GM23338 (cell line): ENCODE measurements around the gene MAP3K5.

Experiments used
- CREB1 ChIP-seq: fragments of 250-450 bp; sonication (Bioruptor Pico); IDR thresholded peaks from 2 replicates; pipeline ENCODE4 v1.5.0; 2020; ENCODE audit warnings: low read depth, mild to moderate bottlenecking, moderate library complexity
- EZH2 ChIP-seq: fragments of 200-600 bp; sonication (generic); IDR thresholded peaks from one replicate; pipeline ENCODE4 v1.8.0; 2017; ENCODE audit warnings: antibody characterized with exemption, mild to moderate bottlenecking, low read depth; ENCODE audit not compliant: unreplicated experiment
- EZH2phosphoT487 ChIP-seq: fragments of 200-600 bp; sonication (generic); IDR thresholded peaks from one replicate; pipeline ENCODE4 v1.8.1; 2018; ENCODE audit warnings: antibody characterized with exemption; ENCODE audit not compliant: unreplicated experiment
- POLR2AphosphoS5 ChIP-seq: IDR thresholded peaks from 2 replicates; pipeline ENCODE4 v1.6.1; 2016; ENCODE audit warnings: antibody characterized with exemption, low read depth
- STAT1 ChIP-seq: IDR thresholded peaks from one replicate; pipeline ENCODE4 v1.6.1; 2016; ENCODE audit warnings: antibody characterized with exemption; ENCODE audit not compliant: unreplicated experiment
- TF ChIP-seq, protein P1 (sequence below), 2 experiments: fragments of 200-600 bp in 1 of 2; sonication (generic) in 1 of 2; conservative IDR thresholded peaks; 2 replicates each; pipeline versions ENCODE4 v1.5.1 to v1.6.1; 2016 to 2017; ENCODE audit warnings: antibody characterized with exemption in 2 of 2, low read depth in 2 of 2, mild to moderate bottlenecking in 2 of 2, moderate library complexity in 1 of 2
- TF ChIP-seq, protein P2 (sequence below): IDR thresholded peaks from one replicate; pipeline ENCODE4 v1.6.1; 2018; ENCODE audit warnings: antibody characterized with exemption; ENCODE audit not compliant: unreplicated experiment
- TF ChIP-seq, protein P3 (sequence below): fragments of 250-450 bp; sonication (Bioruptor Pico); IDR thresholded peaks from 2 replicates; pipeline ENCODE4 v1.5.0; 2020; ENCODE audit warnings: mild to moderate bottlenecking, moderate library complexity
- TF ChIP-seq, protein P4 (sequence below): IDR thresholded peaks from 2 replicates; pipeline ENCODE4 v1.6.1; 2016; ENCODE audit warnings: antibody characterized with exemption

DNA sequence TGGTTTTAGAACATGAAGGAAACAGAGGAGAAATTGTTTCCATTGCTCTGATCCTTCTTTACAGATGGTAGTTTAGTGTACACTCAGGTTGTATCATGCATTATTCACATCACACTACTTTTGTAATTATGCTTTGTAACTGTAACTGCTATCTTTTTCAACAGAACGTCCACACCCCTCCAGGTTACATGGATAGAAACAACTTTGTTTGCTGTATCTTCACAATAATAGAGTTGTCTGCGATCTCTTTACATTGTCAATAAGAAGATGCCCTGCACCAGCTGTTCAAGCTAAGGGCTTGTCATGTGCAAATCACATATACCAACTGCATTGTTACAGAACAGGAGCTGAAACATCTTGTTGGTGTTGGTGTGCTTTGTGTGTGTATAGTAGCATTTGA, 174.2 kb downstream of the MAP3K5 start:
- no peak for TF ChIP-seq EZH2
- no peak for TF ChIP-seq POLR2AphosphoS5
- TF ChIP-seq, protein P1, sequence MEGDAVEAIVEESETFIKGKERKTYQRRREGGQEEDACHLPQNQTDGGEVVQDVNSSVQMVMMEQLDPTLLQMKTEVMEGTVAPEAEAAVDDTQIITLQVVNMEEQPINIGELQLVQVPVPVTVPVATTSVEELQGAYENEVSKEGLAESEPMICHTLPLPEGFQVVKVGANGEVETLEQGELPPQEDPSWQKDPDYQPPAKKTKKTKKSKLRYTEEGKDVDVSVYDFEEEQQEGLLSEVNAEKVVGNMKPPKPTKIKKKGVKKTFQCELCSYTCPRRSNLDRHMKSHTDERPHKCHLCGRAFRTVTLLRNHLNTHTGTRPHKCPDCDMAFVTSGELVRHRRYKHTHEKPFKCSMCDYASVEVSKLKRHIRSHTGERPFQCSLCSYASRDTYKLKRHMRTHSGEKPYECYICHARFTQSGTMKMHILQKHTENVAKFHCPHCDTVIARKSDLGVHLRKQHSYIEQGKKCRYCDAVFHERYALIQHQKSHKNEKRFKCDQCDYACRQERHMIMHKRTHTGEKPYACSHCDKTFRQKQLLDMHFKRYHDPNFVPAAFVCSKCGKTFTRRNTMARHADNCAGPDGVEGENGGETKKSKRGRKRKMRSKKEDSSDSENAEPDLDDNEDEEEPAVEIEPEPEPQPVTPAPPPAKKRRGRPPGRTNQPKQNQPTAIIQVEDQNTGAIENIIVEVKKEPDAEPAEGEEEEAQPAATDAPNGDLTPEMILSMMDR (conservative IDR thresholded peaks at IDR 0.05; ENCODE audit: low read depth in 2 of 2): no peak
- no peak for TF ChIP-seq EZH2phosphoT487
- TF ChIP-seq, protein P2, sequence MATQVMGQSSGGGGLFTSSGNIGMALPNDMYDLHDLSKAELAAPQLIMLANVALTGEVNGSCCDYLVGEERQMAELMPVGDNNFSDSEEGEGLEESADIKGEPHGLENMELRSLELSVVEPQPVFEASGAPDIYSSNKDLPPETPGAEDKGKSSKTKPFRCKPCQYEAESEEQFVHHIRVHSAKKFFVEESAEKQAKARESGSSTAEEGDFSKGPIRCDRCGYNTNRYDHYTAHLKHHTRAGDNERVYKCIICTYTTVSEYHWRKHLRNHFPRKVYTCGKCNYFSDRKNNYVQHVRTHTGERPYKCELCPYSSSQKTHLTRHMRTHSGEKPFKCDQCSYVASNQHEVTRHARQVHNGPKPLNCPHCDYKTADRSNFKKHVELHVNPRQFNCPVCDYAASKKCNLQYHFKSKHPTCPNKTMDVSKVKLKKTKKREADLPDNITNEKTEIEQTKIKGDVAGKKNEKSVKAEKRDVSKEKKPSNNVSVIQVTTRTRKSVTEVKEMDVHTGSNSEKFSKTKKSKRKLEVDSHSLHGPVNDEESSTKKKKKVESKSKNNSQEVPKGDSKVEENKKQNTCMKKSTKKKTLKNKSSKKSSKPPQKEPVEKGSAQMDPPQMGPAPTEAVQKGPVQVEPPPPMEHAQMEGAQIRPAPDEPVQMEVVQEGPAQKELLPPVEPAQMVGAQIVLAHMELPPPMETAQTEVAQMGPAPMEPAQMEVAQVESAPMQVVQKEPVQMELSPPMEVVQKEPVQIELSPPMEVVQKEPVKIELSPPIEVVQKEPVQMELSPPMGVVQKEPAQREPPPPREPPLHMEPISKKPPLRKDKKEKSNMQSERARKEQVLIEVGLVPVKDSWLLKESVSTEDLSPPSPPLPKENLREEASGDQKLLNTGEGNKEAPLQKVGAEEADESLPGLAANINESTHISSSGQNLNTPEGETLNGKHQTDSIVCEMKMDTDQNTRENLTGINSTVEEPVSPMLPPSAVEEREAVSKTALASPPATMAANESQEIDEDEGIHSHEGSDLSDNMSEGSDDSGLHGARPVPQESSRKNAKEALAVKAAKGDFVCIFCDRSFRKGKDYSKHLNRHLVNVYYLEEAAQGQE: no peak
- no peak for TF ChIP-seq CREB1 (CRISPR knock-in tag)
- TF ChIP-seq STAT1: no peak
- TF ChIP-seq, protein P3, sequence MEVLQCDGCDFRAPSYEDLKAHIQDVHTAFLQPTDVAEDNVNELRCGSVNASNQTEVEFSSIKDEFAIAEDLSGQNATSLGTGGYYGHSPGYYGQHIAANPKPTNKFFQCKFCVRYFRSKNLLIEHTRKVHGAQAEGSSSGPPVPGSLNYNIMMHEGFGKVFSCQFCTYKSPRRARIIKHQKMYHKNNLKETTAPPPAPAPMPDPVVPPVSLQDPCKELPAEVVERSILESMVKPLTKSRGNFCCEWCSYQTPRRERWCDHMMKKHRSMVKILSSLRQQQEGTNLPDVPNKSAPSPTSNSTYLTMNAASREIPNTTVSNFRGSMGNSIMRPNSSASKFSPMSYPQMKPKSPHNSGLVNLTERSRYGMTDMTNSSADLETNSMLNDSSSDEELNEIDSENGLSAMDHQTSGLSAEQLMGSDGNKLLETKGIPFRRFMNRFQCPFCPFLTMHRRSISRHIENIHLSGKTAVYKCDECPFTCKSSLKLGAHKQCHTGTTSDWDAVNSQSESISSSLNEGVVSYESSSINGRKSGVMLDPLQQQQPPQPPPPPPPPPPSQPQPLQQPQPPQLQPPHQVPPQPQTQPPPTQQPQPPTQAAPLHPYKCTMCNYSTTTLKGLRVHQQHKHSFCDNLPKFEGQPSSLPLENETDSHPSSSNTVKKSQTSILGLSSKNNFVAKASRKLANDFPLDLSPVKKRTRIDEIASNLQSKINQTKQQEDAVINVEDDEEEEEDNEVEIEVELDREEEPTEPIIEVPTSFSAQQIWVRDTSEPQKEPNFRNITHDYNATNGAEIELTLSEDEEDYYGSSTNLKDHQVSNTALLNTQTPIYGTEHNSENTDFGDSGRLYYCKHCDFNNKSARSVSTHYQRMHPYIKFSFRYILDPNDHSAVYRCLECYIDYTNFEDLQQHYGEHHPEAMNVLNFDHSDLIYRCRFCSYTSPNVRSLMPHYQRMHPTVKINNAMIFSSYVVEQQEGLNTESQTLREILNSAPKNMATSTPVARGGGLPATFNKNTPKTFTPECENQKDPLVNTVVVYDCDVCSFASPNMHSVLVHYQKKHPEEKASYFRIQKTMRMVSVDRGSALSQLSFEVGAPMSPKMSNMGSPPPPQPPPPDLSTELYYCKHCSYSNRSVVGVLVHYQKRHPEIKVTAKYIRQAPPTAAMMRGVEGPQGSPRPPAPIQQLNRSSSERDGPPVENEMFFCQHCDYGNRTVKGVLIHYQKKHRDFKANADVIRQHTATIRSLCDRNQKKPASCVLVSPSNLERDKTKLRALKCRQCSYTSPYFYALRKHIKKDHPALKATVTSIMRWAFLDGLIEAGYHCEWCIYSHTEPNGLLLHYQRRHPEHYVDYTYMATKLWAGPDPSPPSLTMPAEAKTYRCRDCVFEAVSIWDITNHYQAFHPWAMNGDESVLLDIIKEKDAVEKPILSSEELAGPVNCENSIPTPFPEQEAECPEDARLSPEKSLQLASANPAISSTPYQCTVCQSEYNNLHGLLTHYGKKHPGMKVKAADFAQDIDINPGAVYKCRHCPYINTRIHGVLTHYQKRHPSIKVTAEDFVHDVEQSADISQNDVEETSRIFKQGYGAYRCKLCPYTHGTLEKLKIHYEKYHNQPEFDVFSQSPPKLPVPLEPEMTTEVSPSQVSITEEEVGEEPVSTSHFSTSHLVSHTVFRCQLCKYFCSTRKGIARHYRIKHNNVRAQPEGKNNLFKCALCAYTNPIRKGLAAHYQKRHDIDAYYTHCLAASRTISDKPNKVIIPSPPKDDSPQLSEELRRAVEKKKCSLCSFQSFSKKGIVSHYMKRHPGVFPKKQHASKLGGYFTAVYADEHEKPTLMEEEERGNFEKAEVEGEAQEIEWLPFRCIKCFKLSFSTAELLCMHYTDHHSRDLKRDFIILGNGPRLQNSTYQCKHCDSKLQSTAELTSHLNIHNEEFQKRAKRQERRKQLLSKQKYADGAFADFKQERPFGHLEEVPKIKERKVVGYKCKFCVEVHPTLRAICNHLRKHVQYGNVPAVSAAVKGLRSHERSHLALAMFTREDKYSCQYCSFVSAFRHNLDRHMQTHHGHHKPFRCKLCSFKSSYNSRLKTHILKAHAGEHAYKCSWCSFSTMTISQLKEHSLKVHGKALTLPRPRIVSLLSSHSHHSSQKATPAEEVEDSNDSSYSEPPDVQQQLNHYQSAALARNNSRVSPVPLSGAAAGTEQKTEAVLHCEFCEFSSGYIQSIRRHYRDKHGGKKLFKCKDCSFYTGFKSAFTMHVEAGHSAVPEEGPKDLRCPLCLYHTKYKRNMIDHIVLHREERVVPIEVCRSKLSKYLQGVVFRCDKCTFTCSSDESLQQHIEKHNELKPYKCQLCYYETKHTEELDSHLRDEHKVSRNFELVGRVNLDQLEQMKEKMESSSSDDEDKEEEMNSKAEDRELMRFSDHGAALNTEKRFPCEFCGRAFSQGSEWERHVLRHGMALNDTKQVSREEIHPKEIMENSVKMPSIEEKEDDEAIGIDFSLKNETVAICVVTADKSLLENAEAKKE (CRISPR knock-in tag): no peak
- TF ChIP-seq, protein P4, sequence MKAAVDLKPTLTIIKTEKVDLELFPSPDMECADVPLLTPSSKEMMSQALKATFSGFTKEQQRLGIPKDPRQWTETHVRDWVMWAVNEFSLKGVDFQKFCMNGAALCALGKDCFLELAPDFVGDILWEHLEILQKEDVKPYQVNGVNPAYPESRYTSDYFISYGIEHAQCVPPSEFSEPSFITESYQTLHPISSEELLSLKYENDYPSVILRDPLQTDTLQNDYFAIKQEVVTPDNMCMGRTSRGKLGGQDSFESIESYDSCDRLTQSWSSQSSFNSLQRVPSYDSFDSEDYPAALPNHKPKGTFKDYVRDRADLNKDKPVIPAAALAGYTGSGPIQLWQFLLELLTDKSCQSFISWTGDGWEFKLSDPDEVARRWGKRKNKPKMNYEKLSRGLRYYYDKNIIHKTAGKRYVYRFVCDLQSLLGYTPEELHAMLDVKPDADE: no peak
